Measurements from ENCODE around the gene TBCC.
"Not testable (repeated sequence)": the region's sequence is repeated elsewhere in the genome, so short reads cannot be mapped to it uniquely, and the experiment has no call there.

The TBCC gene

DNA sequence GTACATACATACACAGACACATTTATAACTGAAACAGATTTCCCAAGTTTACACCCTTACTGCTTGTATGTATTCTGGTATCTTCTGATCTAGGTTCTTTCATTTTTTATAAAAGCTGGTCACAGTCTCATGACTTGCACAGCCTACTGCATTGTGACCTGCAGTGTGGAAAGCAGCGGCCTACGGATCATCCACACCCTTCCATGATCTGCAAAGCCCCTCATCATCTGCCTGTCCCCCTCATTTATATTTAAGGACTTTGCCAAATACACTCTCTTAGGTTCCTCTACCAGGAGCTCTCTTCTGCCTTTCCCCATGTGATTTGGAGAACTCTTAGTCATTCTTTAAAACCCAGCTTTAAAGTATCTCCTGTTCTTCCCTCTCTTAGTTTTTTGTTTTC is 23.9 kb upstream of the TBCC start:
- no peak for DNase-seq (ENCODE audit: low spot score)

DNA sequence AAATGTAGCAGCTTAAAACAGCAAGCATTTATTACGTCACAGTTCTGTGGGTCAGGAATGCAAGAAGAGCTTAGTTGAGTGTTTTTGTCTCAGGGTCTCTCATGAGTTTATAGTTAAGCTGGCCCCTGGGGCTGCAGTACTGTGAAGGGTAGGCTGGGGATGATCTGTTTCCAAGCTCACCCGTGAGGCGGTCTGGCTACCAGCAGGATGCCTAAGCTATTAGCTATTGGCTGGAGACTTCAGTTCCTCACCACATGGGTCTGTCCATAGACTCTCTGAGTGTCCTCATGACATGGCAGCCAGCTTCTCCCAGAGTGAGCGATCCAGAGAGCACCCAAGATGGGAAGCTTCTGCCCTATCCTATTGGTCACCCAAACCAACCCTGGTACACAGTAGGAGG is 23.1 kb upstream of the TBCC start:
- DNase-seq (ENCODE audit: low spot score): no peak

DNA sequence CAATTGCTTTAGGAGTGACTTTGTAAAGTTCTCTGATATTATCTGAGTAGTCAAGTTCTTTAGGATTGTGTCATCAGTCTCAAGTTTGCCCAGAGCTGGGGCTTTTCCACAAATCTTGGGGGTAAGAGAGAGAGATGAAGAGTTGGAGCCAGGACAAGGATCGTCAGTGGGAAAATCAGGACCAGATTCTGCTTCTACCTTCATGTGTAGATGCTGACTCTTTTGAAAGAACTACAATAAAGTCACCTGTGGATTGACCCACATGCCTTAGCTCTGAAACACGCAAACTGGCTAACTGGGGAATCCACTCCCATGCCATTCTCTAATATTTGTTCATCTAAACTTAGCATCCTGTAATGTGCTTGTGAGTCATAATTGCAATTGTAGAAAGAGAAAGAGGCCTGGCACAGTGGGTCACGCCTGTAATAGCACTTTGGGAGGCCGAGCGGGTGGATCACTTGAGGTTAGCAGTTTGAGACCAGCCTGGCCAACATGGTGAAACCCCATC is 20.3 kb upstream of the TBCC start:
- no peak for DNase-seq (ENCODE audit: low spot score)

GRCh38 chr6:42764911-42765648 is 19.2 kb upstream of the TBCC start:
- no peak for DNase-seq (ENCODE audit: low spot score)

- DNase-seq (ENCODE audit: low spot score): no peak
Observed at GRCh38 chr6:42762950-42763349, 17.0 kb upstream of the TBCC start.

DNA sequence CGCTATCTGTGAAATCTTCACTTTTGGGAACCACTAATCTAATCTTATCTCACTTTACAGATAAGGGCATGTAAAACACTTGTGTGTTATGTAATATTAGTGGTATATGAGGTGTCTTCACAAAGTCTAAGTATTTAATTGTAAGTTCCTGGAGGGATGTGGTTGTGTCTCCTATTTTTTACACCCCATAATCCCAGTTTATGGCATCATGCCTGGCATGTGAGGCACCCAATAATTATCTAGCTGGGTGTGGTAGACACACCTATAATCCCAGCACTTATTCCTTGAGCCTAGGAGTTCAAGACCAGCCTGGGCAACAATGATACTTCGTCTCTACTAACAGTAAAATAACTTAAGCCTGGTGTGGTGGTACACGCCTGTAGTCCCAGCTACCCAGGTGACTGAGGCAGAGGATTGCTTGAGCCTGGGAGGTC is 16.5 kb upstream of the TBCC start:
- no peak for DNase-seq (ENCODE audit: low spot score)

DNA sequence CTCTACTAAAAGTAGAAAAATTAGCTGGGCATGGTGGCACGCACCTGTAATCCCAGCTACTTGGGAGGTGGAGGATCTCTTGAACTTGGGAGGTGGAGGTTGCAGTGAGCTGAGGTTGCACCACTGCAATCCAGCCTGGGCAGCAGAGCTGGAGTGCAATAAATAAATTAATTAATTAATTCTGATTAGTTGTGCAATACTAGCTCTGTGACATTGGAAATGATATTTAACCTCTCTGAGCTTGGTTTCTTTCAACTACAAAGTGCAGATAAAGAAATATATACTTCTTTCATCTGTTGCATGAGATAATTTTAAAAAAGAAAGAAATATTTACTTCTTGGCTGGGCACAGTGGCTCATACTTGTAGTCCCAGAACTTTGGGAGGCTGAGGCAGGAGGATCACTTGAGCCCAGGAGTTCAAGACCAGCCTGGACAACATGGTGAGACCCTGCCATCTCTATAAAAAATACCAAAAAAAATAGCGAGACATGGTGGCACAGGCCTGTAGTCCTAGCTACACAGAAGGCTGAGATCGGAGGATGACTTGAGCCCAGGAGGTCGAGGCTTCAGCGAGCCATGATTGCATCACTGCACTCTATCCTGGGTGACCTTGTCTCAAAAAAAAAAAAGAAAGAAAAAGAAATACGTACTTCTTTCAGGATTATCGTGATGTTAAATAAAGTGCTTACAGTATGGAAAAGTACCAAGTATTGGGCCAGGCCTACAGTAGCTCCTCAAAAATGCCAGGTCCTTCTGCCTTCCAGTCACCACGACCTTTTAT is 15.6 kb upstream of the TBCC start:
- no peak for DNase-seq (ENCODE audit: low spot score)

- DNase-seq (ENCODE audit: low spot score): no peak
Observed at GRCh38 chr6:42758756-42759430, 13.0 kb upstream of the TBCC start.

- no peak for DNase-seq (ENCODE audit: low spot score)
Observed at GRCh38 chr6:42756722-42757121, 10.8 kb upstream of the TBCC start.

DNA sequence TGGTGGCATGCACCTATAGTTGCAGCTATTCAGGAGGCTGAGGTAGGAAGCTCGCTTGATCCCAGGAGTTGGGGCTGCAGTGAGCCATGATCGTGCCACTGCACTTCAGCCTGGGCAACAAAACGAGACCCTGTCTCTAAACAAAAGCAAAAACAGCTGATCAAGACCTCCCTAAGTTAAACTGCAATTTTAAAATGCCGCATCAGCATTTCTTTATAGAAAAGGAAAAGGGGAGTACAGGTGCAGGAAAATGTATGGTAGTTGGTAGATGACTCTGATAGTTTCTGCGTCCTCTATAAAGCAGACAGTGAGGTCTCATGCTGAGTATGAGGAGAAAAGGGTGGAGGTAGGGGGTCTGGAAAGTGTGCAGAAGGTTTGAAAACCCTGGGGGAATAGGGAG is 8.9 kb upstream of the TBCC start:
- no peak for DNase-seq (ENCODE audit: low spot score)

- no peak for DNase-seq (ENCODE audit: low spot score)
Observed at GRCh38 chr6:42751055-42751454, 5.2 kb upstream of the TBCC start.

DNA sequence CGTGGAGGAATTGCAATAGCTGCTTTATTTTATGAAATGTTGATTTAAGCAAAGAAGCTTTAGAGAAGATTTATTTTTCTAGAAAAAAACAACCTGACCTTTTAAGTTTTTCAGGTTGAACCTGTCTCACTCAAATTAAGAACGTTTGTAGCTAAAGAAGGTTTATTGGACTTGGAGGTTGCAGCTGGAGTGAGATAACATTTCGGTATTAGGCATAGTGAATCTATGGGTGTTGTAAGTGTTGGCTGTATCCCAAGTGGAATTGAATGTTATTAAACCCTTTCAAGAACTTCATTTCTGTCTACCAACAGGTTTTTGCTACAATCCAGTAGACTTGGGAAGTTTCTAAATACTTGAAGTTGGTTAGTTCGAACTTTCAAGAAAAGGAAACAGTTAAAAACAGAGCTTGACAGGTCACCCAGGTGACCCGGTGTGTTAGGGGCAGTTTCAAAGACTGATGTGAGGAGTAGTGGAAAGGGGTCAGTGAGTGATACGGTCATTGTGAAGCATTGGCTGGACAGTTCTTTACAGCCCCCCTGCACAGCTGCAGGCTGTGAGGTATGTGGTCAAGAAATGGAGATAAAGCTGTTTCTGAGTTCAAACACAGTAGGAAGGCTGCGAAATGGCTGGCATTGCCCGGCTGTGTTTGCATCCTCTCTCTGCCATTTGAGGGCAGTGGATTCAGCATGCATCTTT is 2.4 kb upstream of the TBCC start:
- no peak for DNase-seq (ENCODE audit: low spot score)

DNA sequence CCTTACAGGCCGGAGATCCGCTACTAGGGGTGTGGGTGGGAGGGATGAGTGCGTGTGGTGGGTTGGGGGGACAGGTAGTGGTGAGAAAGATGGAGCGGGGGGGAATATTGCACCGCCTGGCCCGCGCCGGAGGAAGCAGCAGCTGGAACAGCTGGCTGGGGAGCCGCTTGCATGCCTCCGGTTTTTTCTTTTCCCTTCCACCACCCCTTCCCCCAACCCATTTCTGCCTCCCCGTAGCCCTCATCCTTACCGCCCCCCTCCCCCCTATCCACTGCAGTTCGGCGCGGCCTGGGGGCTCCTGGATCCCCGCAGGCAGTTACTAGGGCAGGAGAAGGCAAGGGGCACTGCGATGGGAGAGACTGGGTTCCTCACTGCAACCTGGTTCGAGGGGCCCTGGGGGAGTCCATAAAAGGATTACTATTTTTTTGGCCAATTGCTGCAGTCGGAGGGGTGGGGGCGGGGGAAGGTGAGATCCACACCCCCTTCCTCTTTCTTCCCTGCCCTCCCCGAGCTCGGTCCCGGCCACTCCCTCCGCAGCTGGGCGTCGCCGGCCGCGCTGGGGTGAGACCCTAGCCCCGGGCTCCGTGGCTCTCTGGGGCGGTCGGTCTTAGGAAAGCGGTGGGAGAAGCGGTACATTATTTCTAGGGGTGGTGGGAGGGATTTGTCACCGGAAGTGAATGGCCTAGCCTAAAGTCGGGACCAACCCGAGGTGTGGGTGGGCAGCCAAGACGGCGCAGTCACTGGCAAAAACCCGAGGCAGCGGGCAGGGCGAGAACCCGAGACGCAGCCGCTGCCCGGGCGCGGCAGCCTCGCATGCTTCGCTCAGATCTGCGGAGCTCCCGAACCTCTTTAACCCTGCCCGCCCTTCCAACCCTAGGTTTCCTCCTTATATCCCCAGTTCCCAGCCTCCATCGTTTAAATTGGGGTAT is 824 bp upstream of the TBCC start:
- DNase-seq (ENCODE audit: low spot score): peak; percentile 82

GRCh38 chr6:42745083-42745639 is 742 bp downstream of the TBCC start:
- DNase-seq (ENCODE audit: low spot score): no peak

- DNase-seq (ENCODE audit: low spot score): no peak
Observed at GRCh38 chr6:42744351-42744893, 1.5 kb downstream of the TBCC start.

- DNase-seq (ENCODE audit: low spot score): no peak
Observed at GRCh38 chr6:42742116-42742894, 3.6 kb downstream of the TBCC start.

DNA sequence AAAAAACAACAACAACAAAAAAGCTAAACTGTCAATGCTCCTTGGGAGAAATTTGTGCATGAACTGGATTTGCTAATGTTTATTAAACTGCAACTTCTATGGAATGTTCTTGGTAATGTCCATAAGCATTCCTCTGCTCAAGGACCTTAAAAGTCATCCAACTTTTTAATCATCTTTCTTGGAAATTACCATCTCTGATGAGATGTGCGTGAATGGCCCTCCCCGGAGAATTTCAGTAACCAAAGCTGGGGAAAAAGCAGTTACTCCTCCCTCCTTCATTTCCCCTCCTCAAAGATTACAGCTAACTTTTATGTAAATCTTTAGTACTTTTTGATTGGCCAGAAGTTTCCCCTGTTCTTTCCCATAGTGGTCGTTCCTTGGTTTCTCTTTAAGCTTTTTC is 5.2 kb downstream of the TBCC start:
- DNase-seq (ENCODE audit: low spot score): no peak

DNA sequence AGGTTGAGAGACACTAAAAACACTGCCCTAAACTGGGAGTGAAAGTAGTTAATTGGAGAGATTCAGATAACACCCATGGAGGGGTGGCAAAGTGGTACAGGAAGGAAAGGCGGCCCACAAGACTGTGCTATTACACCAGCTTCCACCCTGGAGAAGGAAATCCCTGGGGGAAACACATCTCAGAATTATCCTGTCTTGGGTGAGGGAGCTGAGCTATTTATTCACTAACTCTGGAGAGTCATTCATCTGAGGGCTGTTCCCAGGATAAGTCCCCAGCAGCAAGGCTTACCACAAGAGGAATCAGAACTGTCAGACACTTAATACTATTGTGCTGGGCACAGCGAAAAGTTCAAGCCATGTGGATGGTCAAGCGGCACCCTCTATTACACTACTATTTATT is 9.9 kb downstream of the TBCC start:
- no peak for DNase-seq (ENCODE audit: low spot score)

DNA sequence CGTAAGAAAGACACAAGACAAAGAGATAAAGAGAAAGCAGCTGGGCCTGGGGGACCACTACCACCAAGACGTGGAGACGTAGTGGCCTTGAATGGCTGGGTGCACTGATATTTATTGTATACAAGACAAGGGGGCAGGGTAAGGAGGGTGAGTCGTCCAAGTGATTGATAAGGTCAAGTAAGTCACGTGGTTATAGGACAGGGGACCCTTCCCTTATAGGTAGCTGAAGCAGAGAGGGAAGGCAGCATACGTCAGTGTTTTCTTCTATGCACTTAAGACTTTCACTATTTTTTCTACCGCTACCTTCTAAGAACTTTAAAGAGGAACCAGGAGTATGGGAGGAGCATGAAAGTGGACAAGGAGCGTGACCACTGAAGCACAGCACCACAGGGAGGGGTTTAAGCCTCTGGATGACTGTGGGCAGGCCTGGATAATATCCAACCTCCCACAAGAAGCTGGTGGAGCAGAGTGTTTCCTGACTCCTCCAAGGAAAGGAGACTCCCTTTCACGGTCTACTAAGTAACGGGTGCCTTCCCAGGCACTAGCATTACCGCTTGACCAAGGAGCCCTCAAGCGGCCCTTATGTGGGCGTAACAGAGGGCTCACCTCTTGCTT is 11.9 kb downstream of the TBCC start:
- DNase-seq (ENCODE audit: low spot score): not testable (repeated sequence)

Data from HuH-7 (cell line).